ENCODE measurements around the gene CDH1. TPM values are rescaled to one million over a fixed set of nuclear protein-coding genes. Genes with fewer than 3 reads are reported as not detected.

The CDH1 gene
- total RNA-seq, 1 experiment from 2014 or later, result 65.8 TPM

- no TSS peak for BruUV-seq (replicated peaks)
- Histone ChIP-seq H3K4me3 (ENCODE audit: low read depth in 2 of 2, low read length in 2 of 2) (no peak overlapping the region), H3K9me3 (ENCODE audit: control insufficient read depth, insufficient read depth, low read depth, low read length) (no peaks in the 10 kb centered on the region), H3K36me3 (ENCODE audit: control insufficient read depth, insufficient read depth, low read length) (no peaks in the 10 kb centered on the region), H3K27ac (ENCODE audit: low read length) (no peak overlapping the region), H3K27me3 (ENCODE audit: control insufficient read depth, insufficient read depth, low read length) (no peaks in the 10 kb centered on the region), H3K4me1 (ENCODE audit: control insufficient read depth, insufficient read depth, low read length) (no peaks in the 10 kb centered on the region)
- no peak for DNase-seq (ENCODE audit: low read depth, low spot score)
- intact Hi-C loops (cut with micrococcal nuclease; ENCODE audit: unreplicated experiment), result loop anchor here (10.0 kb wide), 1 partner anchor 263 kb away; no protein-coding TSS in a partner anchor
- ChIA-PET CTCF (no interaction called here), POLR2A (interaction anchor here (0.6 kb wide), 1 partner anchor 9 kb away, joined by 3 read pairs; no protein-coding TSS in a partner anchor)
- no peak for ATAC-seq
- in situ Hi-C loops (cut with HindIII; ENCODE audit: low pct_unique_long_range_greater_than_20kb, low sequenced_read_pairs), result no loop called here
- TF ChIP-seq SIN3A (IDR thresholded peaks at IDR 0.05; ENCODE audit: borderline replicate concordance, insufficient read depth, low read depth, low read length), result no peak
- no peak for TF ChIP-seq POLR2AphosphoS5 (IDR thresholded peaks at IDR 0.05; ENCODE audit: low read depth, low read length)
- TF ChIP-seq REST (IDR thresholded peaks at IDR 0.05; ENCODE audit: insufficient read depth in 1 of 2, low read depth in 2 of 2, low read length in 1 of 2), result no peak
- TF ChIP-seq TCF7L2 (IDR thresholded peaks at IDR 0.05; ENCODE audit: low read depth, low read length), result no peak
- TF ChIP-seq, protein P1, sequence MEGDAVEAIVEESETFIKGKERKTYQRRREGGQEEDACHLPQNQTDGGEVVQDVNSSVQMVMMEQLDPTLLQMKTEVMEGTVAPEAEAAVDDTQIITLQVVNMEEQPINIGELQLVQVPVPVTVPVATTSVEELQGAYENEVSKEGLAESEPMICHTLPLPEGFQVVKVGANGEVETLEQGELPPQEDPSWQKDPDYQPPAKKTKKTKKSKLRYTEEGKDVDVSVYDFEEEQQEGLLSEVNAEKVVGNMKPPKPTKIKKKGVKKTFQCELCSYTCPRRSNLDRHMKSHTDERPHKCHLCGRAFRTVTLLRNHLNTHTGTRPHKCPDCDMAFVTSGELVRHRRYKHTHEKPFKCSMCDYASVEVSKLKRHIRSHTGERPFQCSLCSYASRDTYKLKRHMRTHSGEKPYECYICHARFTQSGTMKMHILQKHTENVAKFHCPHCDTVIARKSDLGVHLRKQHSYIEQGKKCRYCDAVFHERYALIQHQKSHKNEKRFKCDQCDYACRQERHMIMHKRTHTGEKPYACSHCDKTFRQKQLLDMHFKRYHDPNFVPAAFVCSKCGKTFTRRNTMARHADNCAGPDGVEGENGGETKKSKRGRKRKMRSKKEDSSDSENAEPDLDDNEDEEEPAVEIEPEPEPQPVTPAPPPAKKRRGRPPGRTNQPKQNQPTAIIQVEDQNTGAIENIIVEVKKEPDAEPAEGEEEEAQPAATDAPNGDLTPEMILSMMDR (IDR thresholded peaks at IDR 0.05), result no peak
Measured at GRCh38 chr16:68851601-68852000, 114.5 kb downstream of the CDH1 start.

- DNase-seq (ENCODE audit: low read depth, low spot score), result no peak
- Histone ChIP-seq H3K36me3 (ENCODE audit: control insufficient read depth, insufficient read depth, low read length) (no peaks in the 10 kb centered on the region), H3K27ac (ENCODE audit: low read length) (no peak overlapping the region), H3K27me3 (ENCODE audit: control insufficient read depth, insufficient read depth, low read length) (no peaks in the 10 kb centered on the region), H3K9me3 (ENCODE audit: control insufficient read depth, insufficient read depth, low read depth, low read length) (no peaks in the 10 kb centered on the region), H3K4me3 (ENCODE audit: low read depth in 2 of 2, low read length in 2 of 2) (no peak overlapping the region), H3K4me1 (ENCODE audit: control insufficient read depth, insufficient read depth, low read length) (no peaks in the 10 kb centered on the region)
- TF ChIP-seq SIN3A (IDR thresholded peaks at IDR 0.05; ENCODE audit: borderline replicate concordance, insufficient read depth, low read depth, low read length) (no peak), TCF7L2 (IDR thresholded peaks at IDR 0.05; ENCODE audit: low read depth, low read length) (no peak), REST (IDR thresholded peaks at IDR 0.05; ENCODE audit: insufficient read depth in 1 of 2, low read depth in 2 of 2, low read length in 1 of 2) (no peak), POLR2AphosphoS5 (IDR thresholded peaks at IDR 0.05; ENCODE audit: low read depth, low read length) (no peak)
- TF ChIP-seq, protein P1 (IDR thresholded peaks at IDR 0.05), result no peak
- ChIA-PET CTCF (no interaction called here), POLR2A (no interaction called here)
- no TSS peak for BruUV-seq (replicated peaks)
- no peak for ATAC-seq
- in situ Hi-C loops (cut with HindIII; ENCODE audit: low pct_unique_long_range_greater_than_20kb, low sequenced_read_pairs), result no loop called here
- intact Hi-C loops (cut with micrococcal nuclease; ENCODE audit: unreplicated experiment), result loop anchor here (10.0 kb wide), 1 partner anchor 257 kb away; no protein-coding TSS in a partner anchor
Measured at GRCh38 chr16:68857479-68857878, 120.4 kb downstream of the CDH1 start.

Data from Panc1 (cell line).